CD1c-positive myeloid dendritic cell (primary cell): Measurements from ENCODE around the gene MAP4K5.

ENCODE experiments used
- DNase-seq: peaks from one replicate; pipeline ENCODE4 v3.0.0-alpha.2; 2016; ENCODE audit errors: extremely low spot score

Gene MAP4K5

GRCh38 chr14:50476134-50476533, 56.2 kb downstream of the MAP4K5 start:
- no peak for DNase-seq

- no peak for DNase-seq
These were observed 56.9 kb downstream of the MAP4K5 start for GRCh38 chr14:50475460-50475859.

GRCh38 chr14:50471838-50472465, 60.4 kb downstream of the MAP4K5 start:
- no peak for DNase-seq

- no peak for DNase-seq
These were observed 62.4 kb downstream of the MAP4K5 start for GRCh38 chr14:50469982-50470381.

GRCh38 chr14:50462111-50462510, 70.3 kb downstream of the MAP4K5 start:
- no peak for DNase-seq

GRCh38 chr14:50453869-50454268, 78.5 kb downstream of the MAP4K5 start:
- no peak for DNase-seq

GRCh38 chr14:50452979-50453705, 79.2 kb downstream of the MAP4K5 start:
- DNase-seq, result no peak

GRCh38 chr14:50452296-50452695, 80.1 kb downstream of the MAP4K5 start:
- DNase-seq, result no peak

- DNase-seq, result no peak
These were observed 80.5 kb downstream of the MAP4K5 start for GRCh38 chr14:50451854-50452253.

GRCh38 chr14:50447461-50447860, 84.9 kb downstream of the MAP4K5 start:
- DNase-seq, result no peak

- DNase-seq, result no peak
These were observed 97.8 kb downstream of the MAP4K5 start for GRCh38 chr14:50434528-50434927.

GRCh38 chr14:50432131-50432530, 100.2 kb downstream of the MAP4K5 start:
- no peak for DNase-seq

GRCh38 chr14:50425816-50426215, 106.6 kb downstream of the MAP4K5 start:
- DNase-seq, result no peak

GRCh38 chr14:50425105-50425504, 107.3 kb downstream of the MAP4K5 start:
- DNase-seq, result no peak

- DNase-seq, result no peak
These were observed 108.8 kb downstream of the MAP4K5 start for GRCh38 chr14:50423529-50423928.

- no peak for DNase-seq
These were observed 110.9 kb downstream of the MAP4K5 start for GRCh38 chr14:50421499-50421898.

- DNase-seq, result no peak
These were observed 114.5 kb downstream of the MAP4K5 start for GRCh38 chr14:50417853-50418252.

GRCh38 chr14:50410921-50411320, 121.4 kb downstream of the MAP4K5 start:
- no peak for DNase-seq

- no peak for DNase-seq
These were observed 122.3 kb downstream of the MAP4K5 start for GRCh38 chr14:50410071-50410470.

GRCh38 chr14:50407111-50407812, 125.1 kb downstream of the MAP4K5 start:
- no peak for DNase-seq

- DNase-seq, result no peak
These were observed 128.9 kb downstream of the MAP4K5 start for GRCh38 chr14:50403419-50403818.

GRCh38 chr14:50402965-50403364, 129.4 kb downstream of the MAP4K5 start:
- no peak for DNase-seq

GRCh38 chr14:50400461-50400860, 131.9 kb downstream of the MAP4K5 start:
- DNase-seq, result no peak
